ENCODE measurements around the gene RAB30. TPM values are rescaled to one million over a fixed set of nuclear protein-coding genes. Genes with fewer than 3 reads are reported as not detected.

RAB30 gene
- total and polyA plus RNA-seq, 2 donors (not counting 3 experiments of a cell fraction or from before 2014, with no cell fraction given): 4.1 to 14.6 TPM

GRCh38 chr11:82992223-82992622 lies 79.5 kb downstream of the RAB30 start:
- intact Hi-C loops (cut with micrococcal nuclease): no loop called here
- no peak overlapping the region for H3K4me3 ChIP-seq (replicated peaks in 1 of 3; ENCODE audit: insufficient read depth in 1 of 3, low read depth in 1 of 3, low read length in 3 of 3)
- H3K79me2 ChIP-seq (ENCODE audit: control insufficient read depth, insufficient read depth, low read length): no peaks in the 10 kb centered on the region
- POLR2A ChIA-PET: no interaction called here
- CTCF ChIA-PET: interaction anchor here (1.0 to 1.2 kb wide), 3 partner anchors 29 to 125 kb away, joined by 3 read pairs; no protein-coding TSS in a partner anchor
- H4K20me1 ChIP-seq (replicated peaks; ENCODE audit: control insufficient read depth, extremely low read depth, insufficient read depth, low read length): no peaks in the 10 kb centered on the region
- DNase-seq (ENCODE audit: low read depth, low spot score) (no peak), FAIRE-seq (no peak)
- H3K4me2 ChIP-seq (ENCODE audit: insufficient read depth, low read length): no peak overlapping the region
- BruUV-seq (replicated peaks): no TSS peak
- no peaks in the 10 kb centered on the region for H3K9me1 ChIP-seq (replicated peaks; ENCODE audit: control insufficient read depth, extremely low read depth, insufficient read depth, low read length)
- no peaks in the 10 kb centered on the region for H3K36me3 ChIP-seq (ENCODE audit: control insufficient read depth in 2 of 2, extremely low read depth in 1 of 2, insufficient read depth in 2 of 2, low read length in 2 of 2)
- H3K27ac ChIP-seq (ENCODE audit: insufficient read depth, low read depth, low read length): no peak overlapping the region
- H2AFZ ChIP-seq (ENCODE audit: low read depth, low read length): no peak overlapping the region
- H3K9ac ChIP-seq (replicated peaks; ENCODE audit: extremely low read depth, insufficient read depth, low read length): no peak overlapping the region
- dilution Hi-C loops (cut with MboI; ENCODE audit: extremely low pct_ligation_motif_present, low sequenced_read_pairs): no loop called here
- TF ChIP-seq MYC (IDR thresholded peaks at IDR 0.05; ENCODE audit: low read depth, low read length) (no peak), JUN (IDR thresholded peaks at IDR 0.05; ENCODE audit: borderline replicate concordance, insufficient read depth, insufficient read length, low read depth) (no peak), FOS (IDR thresholded peaks at IDR 0.05; ENCODE audit: borderline replicate concordance, insufficient read depth, low read length) (no peak), POLR2A (IDR thresholded peaks at IDR 0.05; ENCODE audit: low read depth, low read length) (no peak), CTCF (IDR thresholded peaks at IDR 0.05; ENCODE audit: extremely low read depth in 1 of 2, insufficient read depth in 1 of 2, low read depth in 1 of 2, low read length in 2 of 2) (no peak), MAX (IDR thresholded peaks at IDR 0.05; ENCODE audit: insufficient read depth, insufficient read length) (no peak), EZH2 (IDR thresholded peaks at IDR 0.05; ENCODE audit: borderline replicate concordance, low read depth, low read length, severe bottlenecking) (no peak), POLR2AphosphoS5 (IDR thresholded peaks at IDR 0.05; ENCODE audit: insufficient read depth, low read depth, low read length) (no peak)
- H3K27me3 ChIP-seq (ENCODE audit: control insufficient read depth in 2 of 2, insufficient read depth in 2 of 2, low read length in 2 of 2): no peaks in the 10 kb centered on the region
- H3K9me3 ChIP-seq (replicated peaks; ENCODE audit: control insufficient read depth, insufficient read depth, low read length): no peaks in the 10 kb centered on the region
- H3K4me1 ChIP-seq (ENCODE audit: control insufficient read depth, extremely low read depth, insufficient read depth, low read length): peaks cover 5% of the 10 kb centered on the region
